Neuronal stem cell (in vitro differentiated cells): ENCODE measurements around the gene YAF2.
"Not testable (repeated sequence)": the region's sequence is repeated elsewhere in the genome, so short reads cannot be mapped to it uniquely, and the experiment has no call there.

Source experiments
- DNase-seq: peaks from one replicate; pipeline ENCODE4 v3.0.0-alpha.2; 2013; ENCODE audit warnings: low spot score
- H2AFZ ChIP-seq: one replicate; pipeline ENCODE4 v1.6.1; 2013; ENCODE audit warnings: mild to moderate bottlenecking, low read length, inconsistent platforms
- H2AK5ac ChIP-seq: 2 replicates; pipeline ENCODE4 v1.6.1; 2013; ENCODE audit warnings: low read depth, mild to moderate bottlenecking, inconsistent platforms, low read length, moderate library complexity, mixed read lengths
- H2BK120ac ChIP-seq: 2 replicates; pipeline ENCODE4 v1.6.1; 2013; ENCODE audit warnings: low read depth, mild to moderate bottlenecking, inconsistent platforms, low read length, moderate library complexity, mixed read lengths
- H2BK12ac ChIP-seq: one replicate; pipeline ENCODE4 v1.6.1; 2013; ENCODE audit warnings: low read length, inconsistent platforms
- H2BK15ac ChIP-seq: 2 replicates; pipeline ENCODE4 v1.6.1; 2013; ENCODE audit warnings: mild to moderate bottlenecking, low read length, inconsistent platforms, mixed read lengths
- H2BK5ac ChIP-seq: one replicate; pipeline ENCODE4 v1.6.1; 2013; ENCODE audit warnings: inconsistent platforms, mild to moderate bottlenecking, low read length, moderate library complexity
- H3K14ac ChIP-seq: one replicate; pipeline ENCODE4 v1.6.1; 2013; ENCODE audit warnings: low read length, inconsistent platforms
- H3K18ac ChIP-seq: 2 replicates; pipeline ENCODE4 v1.6.1; 2013; ENCODE audit warnings: low read length, inconsistent platforms
- H3K23ac ChIP-seq: 2 replicates; pipeline ENCODE4 v1.6.1; 2013; ENCODE audit warnings: low read depth, mild to moderate bottlenecking, mixed read lengths, low read length, inconsistent platforms; ENCODE audit not compliant: poor library complexity
- H3K27ac ChIP-seq: replicated peaks from 3 replicates; pipeline ENCODE4 v1.5.1; 2013; ENCODE audit warnings: low read length, inconsistent platforms
- H3K27me3 ChIP-seq, 3 experiments: 2 replicates each; pipeline ENCODE4 v1.6.1; 2013; ENCODE audit warnings: low read length in 3 of 3, mild to moderate bottlenecking in 2 of 3, inconsistent platforms in 1 of 3, low read depth in 1 of 3, mixed read lengths in 1 of 3, moderate library complexity in 1 of 3; ENCODE audit not compliant: control insufficient read depth in 3 of 3, insufficient read depth in 3 of 3
- H3K36me3 ChIP-seq, 2 donors: replicated peaks in 1 of 2; 2 replicates each; pipeline ENCODE4 v1.6.1; 2013; ENCODE audit warnings: low read length in 2 of 2; ENCODE audit not compliant: control insufficient read depth in 2 of 2, insufficient read depth in 2 of 2
- H3K4ac ChIP-seq: 2 replicates; pipeline ENCODE4 v1.6.1; 2013; ENCODE audit warnings: inconsistent platforms, mild to moderate bottlenecking, low read length, moderate library complexity
- H3K4me1 ChIP-seq, 2 donors: 1 replicate in 1 of 2; 2 replicates in 1 of 2; pipeline ENCODE4 v1.6.1; 2013; ENCODE audit warnings: low read length in 2 of 2, low read depth in 1 of 2; ENCODE audit not compliant: control insufficient read depth in 2 of 2, insufficient read depth in 1 of 2
- H3K4me2 ChIP-seq: one replicate; pipeline ENCODE4 v1.6.1; 2013; ENCODE audit warnings: mild to moderate bottlenecking, low read length, inconsistent platforms; ENCODE audit not compliant: insufficient read depth, poor library complexity, severe bottlenecking
- H3K4me3 ChIP-seq, 2 donors: 2 replicates each; pipeline ENCODE4 v1.5.1; 2013; ENCODE audit warnings: low read length in 2 of 2, mild to moderate bottlenecking in 2 of 2, inconsistent platforms in 1 of 2, moderate library complexity in 1 of 2
- H3K79me1 ChIP-seq: one replicate; pipeline ENCODE4 v1.6.1; 2013; ENCODE audit warnings: low read depth, mild to moderate bottlenecking, inconsistent platforms, low read length, moderate library complexity
- H3K9ac ChIP-seq: one replicate; pipeline ENCODE4 v1.6.1; 2013; ENCODE audit warnings: mild to moderate bottlenecking, low read depth, low read length, inconsistent platforms; ENCODE audit not compliant: poor library complexity
- H3K9me3 ChIP-seq, 2 donors: replicated peaks in 1 of 2; 2 replicates each; pipeline versions ENCODE3 to v1.6.1; 2013; ENCODE audit warnings: low read length in 2 of 2, mild to moderate bottlenecking in 2 of 2, inconsistent platforms in 1 of 2, low read depth in 1 of 2, mixed read lengths in 1 of 2, moderate library complexity in 1 of 2; ENCODE audit not compliant: control insufficient read depth in 2 of 2, insufficient read depth in 1 of 2
- H4K8ac ChIP-seq: one replicate; pipeline ENCODE4 v1.6.1; 2013; ENCODE audit warnings: low read depth, mild to moderate bottlenecking, inconsistent platforms, low read length, moderate library complexity
- H4K91ac ChIP-seq: one replicate; pipeline ENCODE4 v1.6.1; 2013; ENCODE audit warnings: low read length, low read depth, mild to moderate bottlenecking, inconsistent platforms; ENCODE audit not compliant: poor library complexity
- WGBS, 2 donors: extraction: QIAGEN DNeasy Blood & Tissue Kit; methylation state at CpG; one replicate each; pipeline ENCODE4 v1.1.7; 2013; ENCODE audit warnings: missing lambda C conversion rate in 2 of 2, mixed read lengths in 1 of 2; ENCODE audit not compliant: insufficient read length in 2 of 2, insufficient replicate concordance in 1 of 2; ENCODE audit errors: extremely low coverage in 2 of 2; 5-methylcytosine and 5-hydroxymethylcytosine counted together

Gene YAF2

GRCh38 chr12:42188275-42188674, 49.8 kb downstream of the YAF2 start:
- not testable (repeated sequence) for H3K23ac ChIP-seq, H3K14ac ChIP-seq, H4K8ac ChIP-seq, H2BK5ac ChIP-seq, H2BK120ac ChIP-seq, H3K4me1 ChIP-seq, H3K79me1 ChIP-seq, H2AK5ac ChIP-seq, H3K18ac ChIP-seq, H2BK12ac ChIP-seq, H4K91ac ChIP-seq, H3K4me2 ChIP-seq, H3K9me3 ChIP-seq, H3K4me3 ChIP-seq, H3K27me3 ChIP-seq, H2BK15ac ChIP-seq, H2AFZ ChIP-seq, H3K4ac ChIP-seq, H3K9ac ChIP-seq, H3K27ac ChIP-seq, DNase-seq
- H3K36me3 ChIP-seq, result peaks cover 0 to 23% of the 10 kb centered on the region in 2 donors
- WGBS, 2 donors, result no CpG with 5 or more reads among the region's 3 CpGs

GRCh38 chr12:42187799-42188198, 50.2 kb downstream of the YAF2 start:
- H3K23ac ChIP-seq, result no peak overlapping the region
- H3K9ac ChIP-seq, result no peak overlapping the region
- no peak overlapping the region for H2BK15ac ChIP-seq
- no peaks in the 10 kb centered on the region for H3K27me3 ChIP-seq
- no peak overlapping the region for H2BK12ac ChIP-seq
- H4K8ac ChIP-seq, result no peak overlapping the region
- no peak overlapping the region for H3K4me3 ChIP-seq
- H3K4me1 ChIP-seq, result no peaks in the 10 kb centered on the region
- peaks cover 0 to 23% of the 10 kb centered on the region in 2 donors for H3K36me3 ChIP-seq
- H2BK120ac ChIP-seq, result no peak overlapping the region
- no peak overlapping the region for H4K91ac ChIP-seq
- H2BK5ac ChIP-seq, result no peak overlapping the region
- H3K18ac ChIP-seq, result no peak overlapping the region
- no peak overlapping the region for H3K14ac ChIP-seq
- WGBS, 2 donors, result no CpG with 5 or more reads among the region's 2 CpGs
- H3K9me3 ChIP-seq, result no peaks in the 10 kb centered on the region
- no peak overlapping the region for H2AFZ ChIP-seq
- DNase-seq, result no peak
- no peaks in the 10 kb centered on the region for H3K79me1 ChIP-seq
- no peak overlapping the region for H3K4ac ChIP-seq
- no peak overlapping the region for H3K27ac ChIP-seq
- H2AK5ac ChIP-seq, result no peak overlapping the region
- H3K4me2 ChIP-seq, result no peak overlapping the region

GRCh38 chr12:42186793-42187192, 51.3 kb downstream of the YAF2 start:
- Histone ChIP-seq H2BK12ac (no peak overlapping the region), H2AFZ (no peak overlapping the region), H3K14ac (no peak overlapping the region), H3K36me3 (peaks cover 0 to 16% of the 10 kb centered on the region in 2 donors), H2BK120ac (no peak overlapping the region), H2AK5ac (no peak overlapping the region), H2BK15ac (no peak overlapping the region), H3K9me3 (no peaks in the 10 kb centered on the region), H3K27me3 (no peaks in the 10 kb centered on the region), H3K23ac (no peak overlapping the region), H3K79me1 (no peaks in the 10 kb centered on the region), H3K18ac (no peak overlapping the region), H3K27ac (no peak overlapping the region), H3K9ac (no peak overlapping the region), H4K8ac (no peak overlapping the region), H3K4me3 (no peak overlapping the region), H2BK5ac (no peak overlapping the region), H3K4ac (no peak overlapping the region), H3K4me1 (no peaks in the 10 kb centered on the region), H3K4me2 (no peak overlapping the region), H4K91ac (no peak overlapping the region)
- WGBS, 2 donors, result no CpG with 5 or more reads among the region's 2 CpGs
- no peak for DNase-seq

- Histone ChIP-seq H3K27ac (no peak overlapping the region), H3K14ac (no peak overlapping the region), H2BK15ac (no peak overlapping the region), H3K36me3 (peaks cover 0 to 17% of the 10 kb centered on the region in 2 donors), H4K91ac (no peak overlapping the region), H2BK12ac (no peak overlapping the region), H3K9me3 (no peaks in the 10 kb centered on the region), H3K4me3 (no peak overlapping the region), H2BK120ac (no peak overlapping the region), H3K9ac (no peak overlapping the region), H2AFZ (no peak overlapping the region), H3K4me2 (no peak overlapping the region), H4K8ac (no peak overlapping the region), H3K79me1 (no peaks in the 10 kb centered on the region), H3K18ac (no peak overlapping the region), H3K4ac (no peak overlapping the region), H2AK5ac (no peak overlapping the region), H2BK5ac (no peak overlapping the region), H3K23ac (no peak overlapping the region), H3K27me3 (no peaks in the 10 kb centered on the region), H3K4me1 (peaks cover 0 to 2% of the 10 kb centered on the region in 2 donors)
- DNase-seq, result no peak
- no CpG with 5 or more reads among the region's 2 CpGs for WGBS, 2 donors
These were observed 55.7 kb downstream of the YAF2 start for GRCh38 chr12:42182394-42182793.
